Right atrium auricular region (tissue), 2 donors: ENCODE results near the gene ZNF267. TPM values are rescaled to one million over a fixed set of nuclear protein-coding genes. Genes with fewer than 3 reads are reported as not detected.
"Not testable (repeated sequence)": the region's sequence is repeated elsewhere in the genome, so short reads cannot be mapped to it uniquely, and the experiment has no call there.

ENCODE experiments used
- DNase-seq: peaks from one replicate; pipeline ENCODE4 v3.0.0-alpha.2; 2019; ENCODE audit warnings: low spot score
- H3K27ac ChIP-seq, 2 donors: fragments of 200-600 bp; sonication (generic); 1 replicate in 1 of 2; 2 replicates in 1 of 2; pipeline ENCODE4 v1.5.1; 2016 to 2019
- H3K27me3 ChIP-seq, 2 donors: fragments of 200-600 bp; sonication (generic); one replicate each; pipeline versions ENCODE4 v1.5.1 to v1.6.0; 2017 to 2019
- H3K36me3 ChIP-seq: fragments of 200-600 bp; sonication (generic); one replicate; pipeline ENCODE4 v1.5.1; 2016
- H3K4me1 ChIP-seq, 2 donors: fragments of 200-600 bp; sonication (generic); one replicate each; pipeline versions ENCODE4 v1.5.1 to v1.6.0; 2017 to 2019
- H3K4me3 ChIP-seq, 2 donors: fragments of 200-600 bp; sonication (generic); 1 replicate in 1 of 2; 2 replicates in 1 of 2; pipeline ENCODE4 v1.5.1; 2017 to 2019; ENCODE audit warnings: mild to moderate bottlenecking in 1 of 2, moderate library complexity in 1 of 2
- H3K9me3 ChIP-seq, 2 donors: fragments of 200-600 bp; sonication (generic); one replicate each; pipeline ENCODE4 v1.5.1; 2019
- CTCF ChIP-seq, 2 donors: fragments of 200-600 bp; sonication (generic); IDR thresholded peaks; one replicate each; pipeline ENCODE4 v1.5.1; 2019; ENCODE audit warnings: antibody characterized with exemption in 2 of 2
- total RNA-seq, 2 donors: library from RNA; depleted of rRNA; stranded (reverse); fragments of >200 nt; gene quantifications; one replicate each; pipeline ENCODE4 v1.1.0, GENCODE V29; 2016

Gene ZNF267
- total RNA-seq = 1 to 10 TPM; 4.5 to 5.5 TPM

GRCh38 chr16:31873556-31874365, at the start of gene ZNF267:
Gene ZNF267 (plus strand): TSS chr16:31873807. CDS start chr16:31873967, 160 bp downstream.
- Histone ChIP-seq H3K9me3 (no peaks in the 10 kb centered on the region), H3K36me3 (no peaks in the 10 kb centered on the region), H3K27ac (peak within 1 kb of the TSS; percentile 87 to 91), H3K27me3 (no peaks in the 10 kb centered on the region), H3K4me1 (peaks cover 0 to 45% of the 10 kb centered on the region in 2 donors), H3K4me3 (peak within 1 kb of the TSS; percentile 91 to 99)
- DNase-seq = peak; percentile 97
- TF ChIP-seq CTCF (IDR thresholded peaks at IDR 0.05) = no peak

- Histone ChIP-seq H3K9me3 (no peaks in the 10 kb centered on the region), H3K27ac (no peak overlapping the region), H3K4me3 (no peak overlapping the region), H3K27me3 (no peaks in the 10 kb centered on the region), H3K4me1 (no peaks in the 10 kb centered on the region), H3K36me3 (no peaks in the 10 kb centered on the region)
- TF ChIP-seq CTCF (IDR thresholded peaks at IDR 0.05) = no peak
- DNase-seq = no peak
Measured at GRCh38 chr16:31833047-31833446, 40.6 kb upstream of the ZNF267 start.

- not testable (repeated sequence) for DNase-seq, H3K4me1 ChIP-seq, H3K27me3 ChIP-seq, H3K27ac ChIP-seq, H3K4me3 ChIP-seq, H3K36me3 ChIP-seq, H3K9me3 ChIP-seq
Measured at GRCh38 chr16:31836396-31836795, 37.2 kb upstream of the ZNF267 start.

GRCh38 chr16:31842864-31843263, 30.7 kb upstream of the ZNF267 start:
- DNase-seq = no peak
- H3K36me3 ChIP-seq = no peaks in the 10 kb centered on the region
- H3K4me3 ChIP-seq = no peak overlapping the region
- no peaks in the 10 kb centered on the region for H3K27me3 ChIP-seq
- H3K27ac ChIP-seq = no peak overlapping the region
- H3K4me1 ChIP-seq = no peaks in the 10 kb centered on the region
- H3K9me3 ChIP-seq = peaks cover 0 to 12% of the 10 kb centered on the region in 2 donors
- TF ChIP-seq CTCF (IDR thresholded peaks at IDR 0.05) = no peak

GRCh38 chr16:31848572-31848971, 25.0 kb upstream of the ZNF267 start:
- not testable (repeated sequence) for H3K4me1 ChIP-seq, H3K36me3 ChIP-seq, H3K27ac ChIP-seq, H3K4me3 ChIP-seq, DNase-seq, H3K27me3 ChIP-seq
- H3K9me3 ChIP-seq = peaks cover 0 to 28% of the 10 kb centered on the region in 2 donors

- H3K4me3 ChIP-seq = no peak overlapping the region
- H3K27me3 ChIP-seq = no peaks in the 10 kb centered on the region
- TF ChIP-seq CTCF (IDR thresholded peaks at IDR 0.05) = no peak
- H3K9me3 ChIP-seq = peaks cover 0 to 14% of the 10 kb centered on the region in 2 donors
- H3K4me1 ChIP-seq = no peaks in the 10 kb centered on the region
- no peak overlapping the region for H3K27ac ChIP-seq
- DNase-seq = no peak
- no peaks in the 10 kb centered on the region for H3K36me3 ChIP-seq
Measured at GRCh38 chr16:31853291-31853690, 20.3 kb upstream of the ZNF267 start.

GRCh38 chr16:31860508-31860907, 13.1 kb upstream of the ZNF267 start:
- no peaks in the 10 kb centered on the region for H3K27me3 ChIP-seq
- no peak overlapping the region for H3K27ac ChIP-seq
- DNase-seq = no peak
- no peak for TF ChIP-seq CTCF (IDR thresholded peaks at IDR 0.05)
- H3K4me1 ChIP-seq = no peaks in the 10 kb centered on the region
- no peak overlapping the region for H3K4me3 ChIP-seq
- no peaks in the 10 kb centered on the region for H3K9me3 ChIP-seq
- H3K36me3 ChIP-seq = no peaks in the 10 kb centered on the region
